HepG2 (cell line): ENCODE measurements around the gene SLC51B. TPM values are rescaled to one million over a fixed set of nuclear protein-coding genes. Genes with fewer than 3 reads are reported as not detected.
A peak's percentile ranks its signal among the peaks of the same experiment; 100 is the strongest.

Experiments used
- BATF2 ChIP-seq: sonication (generic); formaldehyde crosslinking; IDR thresholded peaks from 2 replicates; pipeline ENCODE4 v1.8.0; 2022; ENCODE audit warnings: mild to moderate bottlenecking, missing genetic modification reagents, moderate library complexity
- CCDC6 ChIP-seq: sonication (generic); formaldehyde crosslinking; IDR thresholded peaks from 2 replicates; pipeline ENCODE4 v1.8.1; 2022; ENCODE audit warnings: mild to moderate bottlenecking, missing genetic modification reagents, moderate library complexity
- ELF3 ChIP-seq: IDR thresholded peaks from 2 replicates; pipeline ENCODE4 v1.6.1; 2016; ENCODE audit warnings: missing genetic modification reagents, missing compliant biosample characterization
- HDAC6 ChIP-seq: fragments of 200-600 bp; sonication (generic); IDR thresholded peaks from 2 replicates; pipeline ENCODE4 v1.7.0; 2017; ENCODE audit warnings: mild to moderate bottlenecking, antibody characterized with exemption, low read length, low read depth
- HOXD1 ChIP-seq: sonication (generic); formaldehyde crosslinking; IDR thresholded peaks from 2 replicates; pipeline ENCODE4 v1.5.0; 2020; ENCODE audit warnings: missing genetic modification reagents
- MTA1 ChIP-seq: sonication (generic); formaldehyde crosslinking; IDR thresholded peaks from 2 replicates; pipeline ENCODE4 v1.4.0; 2020; ENCODE audit warnings: missing genetic modification reagents, mild to moderate bottlenecking, borderline replicate concordance
- NFRKB ChIP-seq: fragments of 450-650 bp; IDR thresholded peaks from 2 replicates; pipeline ENCODE4 v1.6.1; 2017
- PATZ1 ChIP-seq: sonication (generic); formaldehyde crosslinking; IDR thresholded peaks from 2 replicates; pipeline ENCODE4 v1.4.0; 2020; ENCODE audit warnings: missing genetic modification reagents
- RNF2 ChIP-seq: fragments of 450-650 bp; conservative IDR thresholded peaks from 2 replicates; pipeline ENCODE4 v1.6.1; 2016; ENCODE audit warnings: low read depth
- SP140L ChIP-seq: sonication (generic); formaldehyde crosslinking; IDR thresholded peaks from 2 replicates; pipeline ENCODE4 v1.4.0; 2020; ENCODE audit warnings: missing genetic modification reagents, borderline replicate concordance
- SRF ChIP-seq: IDR thresholded peaks from 2 replicates; pipeline ENCODE4 v1.6.1; 2011; ENCODE audit warnings: mild to moderate bottlenecking, low read depth, low read length, moderate library complexity
- TP53 ChIP-seq: sonication (generic); formaldehyde crosslinking; conservative IDR thresholded peaks from 2 replicates; pipeline ENCODE4 v1.4.0; 2020; ENCODE audit warnings: missing genetic modification reagents
- ZBTB8A ChIP-seq: sonication (generic); formaldehyde crosslinking; IDR thresholded peaks from 2 replicates; pipeline ENCODE4 v1.4.0; 2020; ENCODE audit warnings: mild to moderate bottlenecking, low read depth, missing genetic modification reagents, borderline replicate concordance
- ZFP36L1 ChIP-seq: sonication (generic); formaldehyde crosslinking; IDR thresholded peaks from 2 replicates; pipeline ENCODE4 v1.8.0; 2022; ENCODE audit warnings: mild to moderate bottlenecking, missing genetic modification reagents, moderate library complexity
- ZKSCAN8 ChIP-seq: IDR thresholded peaks from 2 replicates; pipeline ENCODE4 v1.6.1; 2016; ENCODE audit warnings: borderline replicate concordance, missing genetic modification reagents, missing compliant biosample characterization
- ZNF282 ChIP-seq: fragments of 450-650 bp; IDR thresholded peaks from 2 replicates; pipeline ENCODE4 v1.6.1; 2018; ENCODE audit not compliant: partially characterized antibody
- ZNF317 ChIP-seq: sonication (generic); formaldehyde crosslinking; IDR thresholded peaks from 2 replicates; pipeline ENCODE4 v1.5.0; 2020; ENCODE audit warnings: mild to moderate bottlenecking, missing genetic modification reagents
- ZNF331 ChIP-seq: sonication (generic); formaldehyde crosslinking; IDR thresholded peaks from 2 replicates; pipeline ENCODE4 v1.4.0; 2020; ENCODE audit warnings: missing genetic modification reagents
- ZNF646 ChIP-seq: sonication (generic); formaldehyde crosslinking; IDR thresholded peaks from 2 replicates; pipeline ENCODE4 v1.9.0; 2021; ENCODE audit warnings: mild to moderate bottlenecking, missing genetic modification reagents
- ZNF652 ChIP-seq: IDR thresholded peaks from 2 replicates; pipeline ENCODE4 v1.6.1; 2016; ENCODE audit warnings: low read depth, borderline replicate concordance
- ZSCAN31 ChIP-seq: sonication (generic); formaldehyde crosslinking; IDR thresholded peaks from 2 replicates; pipeline ENCODE4 v1.5.0; 2020; ENCODE audit warnings: low read depth, mild to moderate bottlenecking, missing genetic modification reagents
- polyA plus RNA-seq, 8 experiments: library from polyadenylated mRNA; depleted of rRNA in 3 of 8; stranded (reverse) in 7 of 8; unstranded in 1 of 8; fragments of >200 nt; fragmentation: Illumina TruSeq in 4 of 8; extraction: Trizol in 4 of 8; gene quantifications; 2 replicates each; pipeline versions ENCODE4 v1.2.1 to v1.2.3, GENCODE V29; 2011 to 2016; ENCODE audit warnings: low read depth in 4 of 8, missing spikeins in 1 of 8, mixed read lengths in 1 of 8; ENCODE audit not compliant: insufficient read depth in 1 of 8
- total RNA-seq, 5 experiments: library from RNA; depleted of rRNA; stranded (reverse); fragments of >200 nt; fragmentation: Illumina TruSeq; extraction: Trizol; gene quantifications; 2 replicates each; pipeline ENCODE4 v1.2.3, GENCODE V29; 2016; ENCODE audit warnings: low read depth in 1 of 5

Gene SLC51B
- total and polyA plus RNA-seq, 2 of the 13 experiments (the other 11 are each of a cell fraction or from before 2014, with no cell fraction given): 14.9 to 17.1 TPM

- TF ChIP-seq CCDC6 (CRISPR knock-in tag) (no peak), HDAC6 (no peak), ZNF317 (peak; percentile 51), ZNF331 (CRISPR knock-in tag) (peak; percentile 91; the same call in 1 of the 2 replicates), SP140L (CRISPR knock-in tag) (no peak), BATF2 (no peak), ZNF652 (CRISPR knock-in tag) (no peak), NFRKB (no peak), PATZ1 (CRISPR knock-in tag) (peak; percentile 32; the same call in 1 of the 2 replicates), TP53 (CRISPR knock-in tag) (peak; percentile 48; the same call in 1 of the 2 replicates), MTA1 (CRISPR knock-in tag) (no peak; the same call in 1 of the 2 replicates), ZKSCAN8 (CRISPR knock-in tag) (peak; percentile 93; the same call in 1 of the 2 replicates), RNF2 (no peak), ZFP36L1 (CRISPR knock-in tag) (0 out of 2 replicates have a peak, but pooled peaks have one; percentile 32), ZSCAN31 (CRISPR knock-in tag) (peak; percentile 62; the same call in 1 of the 2 replicates), SRF (no peak), ZBTB8A (no peak), ZNF646 (no peak), HOXD1 (CRISPR knock-in tag) (peak; percentile 22; the same call in 1 of the 2 replicates), ELF3 (CRISPR knock-in tag) (peak; percentile 72), ZNF282 (no peak)
Measured at GRCh38 chr15:65044724-65045481, at the start of gene SLC51B (continued).
